Activated T-cell treated with anti-CD3 and anti-CD28 coated beads, Interleukin-2, amount 50 U/mL, for 72 hours (primary cell): Measurements from ENCODE around the gene DCST1. TPM values are rescaled to one million over a fixed set of nuclear protein-coding genes. Genes with fewer than 3 reads are reported as not detected.

Experiments
- ATAC-seq, 2 donors: fragments of 150-1000 bp; cut with Tn5 transposase; replicated peaks in 1 of 2; 2 replicates each; pipeline ENCODE4 v1.10.0; 2021; ENCODE audit warnings: moderate library complexity in 2 of 2, mild to moderate bottlenecking in 1 of 2
- DNase-seq, 2 donors: peaks; one replicate each; pipeline ENCODE4 v3.0.0; 2021 to 2022; ENCODE audit warnings: mixed read lengths in 1 of 2
- H3K27ac Mint-ChIP-seq: one replicate; pipeline ENCODE4 v1.8.0; 2022; ENCODE audit warnings: mild to moderate bottlenecking, moderate library complexity, mixed read lengths
- H3K27me3 Mint-ChIP-seq: one replicate; pipeline ENCODE4 v1.8.0; 2022; ENCODE audit warnings: low read depth, mixed read lengths
- H3K36me3 Mint-ChIP-seq, 2 donors: one replicate each; pipeline ENCODE4 v1.8.0; 2022; ENCODE audit warnings: mixed read lengths in 2 of 2, mild to moderate bottlenecking in 1 of 2; ENCODE audit not compliant: insufficient read depth in 2 of 2
- H3K4me1 Mint-ChIP-seq: one replicate; pipeline ENCODE4 v1.8.0; 2022; ENCODE audit warnings: low read depth, mixed read lengths
- H3K4me3 Mint-ChIP-seq, 2 donors: one replicate each; pipeline ENCODE4 v1.8.0; 2022; ENCODE audit warnings: mild to moderate bottlenecking in 2 of 2, mixed read lengths in 2 of 2, moderate library complexity in 2 of 2
- H3K9me3 Mint-ChIP-seq, 2 donors: one replicate each; pipeline ENCODE4 v1.8.0; 2022; ENCODE audit warnings: mixed read lengths in 2 of 2
- total RNA-seq, 2 donors: library from RNA; stranded (reverse); gene quantifications; one replicate each; pipeline ENCODE4 v1.2.3, GENCODE V29; 2022

Gene DCST1
- total RNA-seq, 2 donors from 2014 or later = 0.10 TPM; not detected in 1

GRCh38 chr1:155012776-155013602, 20.6 kb upstream of the DCST1 start:
- peaks cover 74% of the 10 kb centered on the region for H3K4me1 Mint-ChIP-seq
- no peak for ATAC-seq
- peak overlapping the region; percentile 64 to 70 for H3K4me3 Mint-ChIP-seq
- H3K27me3 Mint-ChIP-seq = no peaks in the 10 kb centered on the region
- no peak for DNase-seq
- peaks cover 8 to 18% of the 10 kb centered on the region in 2 donors for H3K36me3 Mint-ChIP-seq
- peak overlapping the region; percentile 92 for H3K27ac Mint-ChIP-seq
- H3K9me3 Mint-ChIP-seq = no peaks in the 10 kb centered on the region

DNA sequence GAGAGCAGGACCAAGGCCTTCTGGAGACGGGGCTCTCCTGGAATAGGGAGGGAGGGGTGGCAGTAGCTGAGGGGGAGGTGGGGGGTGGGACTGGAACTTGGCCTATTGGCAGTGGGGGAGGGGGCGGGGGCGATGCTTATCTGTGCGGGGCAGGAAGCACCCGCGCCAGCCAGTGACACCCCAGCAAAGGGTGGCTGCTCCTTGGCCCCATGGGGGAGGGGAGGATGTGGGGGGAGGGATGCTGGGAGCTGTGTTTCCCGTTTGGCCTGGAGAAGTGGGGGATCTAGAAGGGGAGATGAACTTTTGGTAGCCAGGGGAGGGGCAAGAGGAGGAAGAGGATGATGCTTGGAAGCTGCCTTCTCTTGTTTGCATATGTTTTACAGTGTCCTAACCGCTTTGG, 20.0 kb upstream of the DCST1 start:
- ATAC-seq = no peak
- DNase-seq = no peak
- peak overlapping the region; percentile 79 for H3K27ac Mint-ChIP-seq
- H3K4me1 Mint-ChIP-seq = peaks cover 68% of the 10 kb centered on the region
- no peaks in the 10 kb centered on the region for H3K9me3 Mint-ChIP-seq
- H3K36me3 Mint-ChIP-seq = peaks cover 8 to 18% of the 10 kb centered on the region in 2 donors
- peak overlapping the region; percentile 70 to 71 for H3K4me3 Mint-ChIP-seq
- H3K27me3 Mint-ChIP-seq = no peaks in the 10 kb centered on the region

DNA sequence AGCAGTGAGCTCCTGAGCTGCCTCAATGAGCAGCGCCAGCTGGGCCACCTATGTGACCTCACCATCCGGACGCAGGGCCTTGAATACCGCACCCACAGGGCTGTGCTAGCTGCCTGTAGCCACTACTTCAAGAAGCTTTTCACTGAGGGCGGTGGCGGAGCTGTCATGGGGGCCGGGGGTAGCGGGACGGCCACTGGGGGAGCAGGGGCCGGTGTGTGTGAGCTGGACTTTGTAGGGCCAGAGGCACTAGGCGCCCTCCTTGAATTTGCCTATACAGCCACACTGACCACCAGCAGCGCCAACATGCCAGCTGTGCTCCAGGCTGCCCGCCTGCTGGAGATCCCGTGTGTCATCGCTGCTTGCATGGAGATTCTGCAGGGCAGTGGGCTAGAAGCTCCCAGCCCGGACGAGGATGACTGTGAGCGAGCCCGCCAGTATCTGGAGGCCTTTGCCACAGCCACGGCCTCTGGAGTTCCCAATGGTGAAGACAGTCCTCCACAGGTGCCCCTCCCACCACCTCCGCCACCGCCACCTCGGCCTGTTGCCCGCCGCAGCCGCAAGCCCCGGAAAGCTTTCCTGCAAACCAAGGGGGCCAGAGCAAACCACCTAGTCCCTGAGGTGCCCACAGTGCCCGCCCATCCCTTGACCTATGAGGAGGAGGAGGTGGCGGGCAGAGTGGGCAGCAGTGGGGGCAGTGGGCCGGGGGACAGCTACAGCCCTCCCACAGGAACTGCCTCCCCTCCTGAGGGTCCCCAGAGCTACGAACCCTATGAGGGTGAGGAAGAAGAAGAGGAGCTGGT, 18.7 kb upstream of the DCST1 start:
- no peak for DNase-seq
- peaks cover 74% of the 10 kb centered on the region for H3K4me1 Mint-ChIP-seq
- peaks cover 4 to 11% of the 10 kb centered on the region in 2 donors for H3K36me3 Mint-ChIP-seq
- ATAC-seq = no peak
- H3K9me3 Mint-ChIP-seq = no peaks in the 10 kb centered on the region
- H3K27ac Mint-ChIP-seq = no peak overlapping the region
- no peak overlapping the region for H3K4me3 Mint-ChIP-seq
- H3K27me3 Mint-ChIP-seq = no peaks in the 10 kb centered on the region

DNA sequence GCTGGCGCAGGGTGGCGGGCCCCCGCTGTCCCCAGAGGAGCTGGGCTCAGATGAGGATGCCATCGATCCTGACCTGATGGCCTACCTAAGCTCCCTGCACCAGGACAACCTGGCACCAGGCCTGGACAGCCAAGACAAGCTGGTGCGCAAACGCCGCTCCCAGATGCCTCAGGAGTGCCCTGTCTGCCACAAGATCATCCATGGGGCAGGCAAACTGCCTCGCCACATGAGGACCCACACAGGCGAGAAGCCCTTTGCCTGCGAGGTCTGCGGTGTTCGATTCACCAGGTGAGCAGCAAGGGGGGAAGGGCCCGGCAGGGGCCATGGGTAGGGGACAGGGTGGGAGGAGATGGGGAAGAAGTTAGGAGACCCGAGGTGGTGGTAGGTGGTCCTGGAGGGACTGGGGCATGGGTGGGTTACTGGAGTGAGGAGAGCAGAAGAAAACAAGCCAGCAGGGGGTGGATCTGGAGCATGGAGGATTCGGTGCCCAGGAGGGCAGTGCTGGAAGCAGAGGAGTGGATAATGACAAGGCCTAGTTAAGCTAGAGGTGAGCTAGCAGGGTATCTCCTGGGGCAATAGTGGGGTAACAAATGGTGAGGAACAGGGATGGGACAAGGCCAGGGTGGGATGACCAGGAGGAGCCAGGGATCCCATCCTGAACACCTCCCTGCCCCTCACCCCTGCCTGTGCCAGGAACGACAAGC, 17.9 kb upstream of the DCST1 start:
- H3K36me3 Mint-ChIP-seq = peaks cover 4 to 12% of the 10 kb centered on the region in 2 donors
- peak overlapping the region; percentile 3 for H3K27ac Mint-ChIP-seq
- no peaks in the 10 kb centered on the region for H3K27me3 Mint-ChIP-seq
- peaks cover 72% of the 10 kb centered on the region for H3K4me1 Mint-ChIP-seq
- ATAC-seq (no peak), DNase-seq (no peak)
- peak overlapping the region; percentile 45 to 67 for H3K4me3 Mint-ChIP-seq
- no peaks in the 10 kb centered on the region for H3K9me3 Mint-ChIP-seq

- H3K4me3 Mint-ChIP-seq = peak overlapping the region; percentile 45 to 67
- ATAC-seq = no peak
Observed at GRCh38 chr1:155016231-155016831, 17.3 kb upstream of the DCST1 start.

GRCh38 chr1:155017041-155017945, 16.3 kb upstream of the DCST1 start:
- DNase-seq = peak; percentile 94 to 95
- Mint-ChIP-seq H3K9me3 (no peaks in the 10 kb centered on the region), H3K4me1 (peaks cover 60% of the 10 kb centered on the region), H3K36me3 (peaks cover 4 to 12% of the 10 kb centered on the region in 2 donors), H3K4me3 (peak overlapping the region; percentile 50 to 67), H3K27me3 (no peaks in the 10 kb centered on the region), H3K27ac (no peak overlapping the region)
- peak; percentile 94 for ATAC-seq

More at GRCh38 chr1:155016231-155016831, 17.3 kb upstream of the DCST1 start:
- H3K27ac Mint-ChIP-seq = no peak overlapping the region
- no peaks in the 10 kb centered on the region for H3K27me3 Mint-ChIP-seq
- no peak for DNase-seq
- peaks cover 4 to 12% of the 10 kb centered on the region in 2 donors for H3K36me3 Mint-ChIP-seq
- H3K9me3 Mint-ChIP-seq = no peaks in the 10 kb centered on the region
- H3K4me1 Mint-ChIP-seq = peaks cover 67% of the 10 kb centered on the region

DNA sequence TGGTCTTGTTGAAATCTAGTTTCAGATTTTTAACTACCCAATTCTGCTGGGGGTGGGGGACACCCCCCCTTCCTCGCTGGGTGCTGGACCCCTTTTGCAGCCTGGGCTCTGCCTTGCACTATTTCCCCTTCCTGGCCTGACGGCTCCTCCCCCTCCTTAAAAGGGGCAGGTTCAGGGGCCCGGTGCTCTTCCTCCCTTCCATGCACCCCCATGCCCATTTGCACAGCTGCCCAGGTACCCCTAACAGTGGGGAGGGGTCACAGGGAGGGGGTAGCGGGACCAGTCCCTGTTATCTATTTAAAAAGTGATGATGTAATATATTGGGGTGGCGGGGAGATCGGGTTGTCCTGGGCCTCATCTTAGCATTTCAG, 15.7 kb upstream of the DCST1 start:
- no peaks in the 10 kb centered on the region for H3K27me3 Mint-ChIP-seq
- no peak for DNase-seq
- H3K4me1 Mint-ChIP-seq = peaks cover 54% of the 10 kb centered on the region
- no peaks in the 10 kb centered on the region for H3K9me3 Mint-ChIP-seq
- no peak overlapping the region for H3K27ac Mint-ChIP-seq
- H3K36me3 Mint-ChIP-seq = peaks cover 3 to 10% of the 10 kb centered on the region in 2 donors
- no peak for ATAC-seq
- peak overlapping the region; percentile 47 to 50 for H3K4me3 Mint-ChIP-seq

- Mint-ChIP-seq H3K4me3 (no peak overlapping the region), H3K36me3 (peaks cover 3 to 9% of the 10 kb centered on the region in 2 donors), H3K9me3 (no peaks in the 10 kb centered on the region), H3K4me1 (peaks cover 46% of the 10 kb centered on the region), H3K27me3 (no peaks in the 10 kb centered on the region), H3K27ac (no peak overlapping the region)
- no peak for ATAC-seq
- no peak for DNase-seq
Observed at GRCh38 chr1:155018617-155019348, 14.8 kb upstream of the DCST1 start.

GRCh38 chr1:155019377-155020245, 14.0 kb upstream of the DCST1 start:
- no peaks in the 10 kb centered on the region for H3K27me3 Mint-ChIP-seq
- peak overlapping the region; percentile 23 for H3K27ac Mint-ChIP-seq
- DNase-seq (no peak), ATAC-seq (no peak)
- H3K4me3 Mint-ChIP-seq = no peak overlapping the region
- H3K9me3 Mint-ChIP-seq = no peaks in the 10 kb centered on the region
- H3K4me1 Mint-ChIP-seq = peaks cover 37% of the 10 kb centered on the region
- H3K36me3 Mint-ChIP-seq = peaks cover 0 to 9% of the 10 kb centered on the region in 2 donors

GRCh38 chr1:155022136-155022926, 11.3 kb upstream of the DCST1 start:
- peaks cover 0 to 2% of the 10 kb centered on the region in 2 donors for H3K36me3 Mint-ChIP-seq
- DNase-seq (no peak), ATAC-seq (no peak)
- H3K4me1 Mint-ChIP-seq = peaks cover 17% of the 10 kb centered on the region
- no peaks in the 10 kb centered on the region for H3K9me3 Mint-ChIP-seq
- no peak overlapping the region for H3K4me3 Mint-ChIP-seq
- no peak overlapping the region for H3K27ac Mint-ChIP-seq
- no peaks in the 10 kb centered on the region for H3K27me3 Mint-ChIP-seq
